Mesendoderm (in vitro differentiated cells): ENCODE measurements around the gene ASF1B. TPM values are rescaled to one million over a fixed set of nuclear protein-coding genes. Genes with fewer than 3 reads are reported as not detected.
"Not testable (repeated sequence)": the region's sequence is repeated elsewhere in the genome, so short reads cannot be mapped to it uniquely, and the experiment has no call there.

ENCODE experiments used
- DNase-seq: peaks from one replicate; pipeline ENCODE4 v3.0.0; 2013
- H2AK5ac ChIP-seq: 2 replicates; pipeline ENCODE4 v1.6.1; 2013; ENCODE audit warnings: low read length, inconsistent platforms
- H2BK120ac ChIP-seq: 2 replicates; pipeline ENCODE4 v1.6.1; 2013; ENCODE audit warnings: low read depth, mild to moderate bottlenecking, low read length, moderate library complexity, mixed read lengths
- H2BK15ac ChIP-seq: replicated peaks from 2 replicates; pipeline ENCODE4 v1.6.1; 2013; ENCODE audit warnings: low read depth, mild to moderate bottlenecking, moderate library complexity
- H2BK5ac ChIP-seq: 2 replicates; pipeline ENCODE4 v1.6.1; 2013; ENCODE audit warnings: low read length, inconsistent platforms
- H3K18ac ChIP-seq: 2 replicates; pipeline ENCODE4 v1.6.1; 2013; ENCODE audit warnings: mild to moderate bottlenecking, low read length, mixed read lengths
- H3K23ac ChIP-seq: one replicate; pipeline ENCODE4 v1.6.1; 2013; ENCODE audit warnings: low read length
- H3K27ac ChIP-seq: 2 replicates; pipeline ENCODE4 v1.5.1; 2013; ENCODE audit warnings: low read depth, mild to moderate bottlenecking, inconsistent platforms, low read length, moderate library complexity
- H3K27me3 ChIP-seq: 2 replicates; pipeline ENCODE4 v1.6.1; 2013; ENCODE audit warnings: low read length, control low read depth, mild to moderate bottlenecking, inconsistent platforms; ENCODE audit not compliant: insufficient read depth, poor library complexity
- H3K36me3 ChIP-seq: 2 replicates; pipeline ENCODE4 v1.6.1; 2013; ENCODE audit warnings: low read length, inconsistent platforms; ENCODE audit not compliant: control insufficient read depth, insufficient read depth
- H3K4ac ChIP-seq: one replicate; pipeline ENCODE4 v1.6.1; 2013; ENCODE audit warnings: low read depth, mild to moderate bottlenecking, low read length, moderate library complexity
- H3K4me1 ChIP-seq: 2 replicates; pipeline ENCODE4 v1.6.1; 2013; ENCODE audit warnings: low read depth, low read length, inconsistent platforms; ENCODE audit not compliant: control insufficient read depth
- H3K4me2 ChIP-seq: 2 replicates; pipeline ENCODE4 v1.6.1; 2013; ENCODE audit warnings: low read length
- H3K4me3 ChIP-seq: 2 replicates; pipeline ENCODE4 v1.5.1; 2013; ENCODE audit warnings: mild to moderate bottlenecking, low read length
- H3K56ac ChIP-seq: one replicate; pipeline ENCODE4 v1.6.1; 2013; ENCODE audit warnings: low read length
- H3K79me1 ChIP-seq: 2 replicates; pipeline ENCODE4 v1.6.1; 2013; ENCODE audit warnings: low read length, inconsistent platforms
- H3K79me2 ChIP-seq: 2 replicates; pipeline ENCODE4 v1.6.1; 2013; ENCODE audit warnings: mild to moderate bottlenecking, low read length; ENCODE audit not compliant: control insufficient read depth, insufficient read depth
- H3K9ac ChIP-seq: 2 replicates; pipeline ENCODE4 v1.6.1; 2013; ENCODE audit warnings: low read length, inconsistent platforms
- H4K5ac ChIP-seq: one replicate; pipeline ENCODE4 v1.6.1; 2013; ENCODE audit warnings: low read length
- H4K8ac ChIP-seq: one replicate; pipeline ENCODE4 v1.6.1; 2013; ENCODE audit warnings: low read depth, mild to moderate bottlenecking, control low read depth, low read length, moderate library complexity
- WGBS: extraction: QIAGEN DNeasy Blood & Tissue Kit; methylation state at CpG from one replicate; pipeline ENCODE4 v1.1.7; 2013; ENCODE audit warnings: low lambda C conversion rate, missing lambda C conversion rate; ENCODE audit not compliant: insufficient coverage; ENCODE audit errors: extremely low coverage; 5-methylcytosine and 5-hydroxymethylcytosine counted together
- polyA plus RNA-seq, 2 experiments: library from polyadenylated mRNA; stranded (reverse); fragments of 200-250 nt; gene quantifications; one replicate each; pipeline ENCODE4 v1.2.3, GENCODE V29; 2013

The ASF1B gene
- polyA plus RNA-seq (2013, experiment 1 of 2), result 18.8 TPM
- polyA plus RNA-seq (2013, experiment 2 of 2), result 18.1 TPM

DNA sequence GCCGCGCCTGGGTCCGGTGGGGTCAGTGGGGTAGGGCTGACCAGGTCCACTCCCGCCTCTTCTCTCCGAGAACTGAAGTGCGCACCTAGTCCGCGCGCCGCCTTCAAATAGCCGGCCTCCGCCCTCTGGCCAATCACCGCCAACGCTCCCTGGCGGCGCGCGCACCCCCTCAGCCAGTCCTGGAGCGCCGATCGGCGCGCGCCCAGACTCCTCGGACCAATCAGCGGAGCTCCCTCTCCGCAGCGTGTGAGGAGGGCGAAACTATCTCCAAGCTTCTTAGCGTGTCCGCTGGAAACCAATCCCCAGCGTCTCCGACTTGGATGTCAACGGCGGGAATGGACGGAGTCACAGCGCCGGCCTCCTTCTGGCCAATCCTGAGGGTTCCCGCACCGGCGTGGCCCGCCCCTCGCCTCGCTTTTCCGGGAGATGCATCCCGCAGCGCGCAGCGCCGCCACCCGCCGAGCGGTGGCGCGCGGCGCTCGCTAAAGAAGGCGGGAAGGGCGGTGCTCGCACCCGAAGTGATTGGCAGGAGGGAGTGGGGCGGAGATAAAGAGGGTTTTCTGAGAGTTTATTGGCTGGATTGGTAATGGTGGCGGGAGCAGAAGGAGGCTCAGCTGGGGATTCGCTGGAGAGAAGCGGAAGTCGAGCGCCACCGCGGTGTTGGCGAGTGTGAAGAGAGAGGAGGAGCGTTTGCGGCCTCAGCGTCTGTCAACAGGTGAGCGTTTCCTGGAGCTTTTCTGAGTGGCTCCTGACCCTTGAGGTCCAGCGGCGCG, at the start of gene ASF1B:
ASF1B (minus strand) TSS at position 81 of the 773 bp plus-strand sequence. CDS start 133 bp downstream, outside the sequence.
- H4K8ac ChIP-seq, result no peak within 1 kb of the TSS
- WGBS, result no CpG with 5 or more reads among the region's 78 CpGs
- peaks cover 9% of the 10 kb centered on the region for H3K79me1 ChIP-seq
- H3K4me1 ChIP-seq, result peaks cover 3% of the 10 kb centered on the region
- peak within 1 kb of the TSS; percentile 85 for H3K4me3 ChIP-seq
- peak within 1 kb of the TSS; percentile 93 for H3K27ac ChIP-seq
- peak within 1 kb of the TSS; percentile 89 for H3K4me2 ChIP-seq
- H3K79me2 ChIP-seq, result peaks cover 9% of the 10 kb centered on the region
- H2BK120ac ChIP-seq, result peak within 1 kb of the TSS; percentile 35
- H2BK15ac ChIP-seq, result no peak within 1 kb of the TSS
- H4K5ac ChIP-seq, result no peak within 1 kb of the TSS
- no peaks in the 10 kb centered on the region for H3K27me3 ChIP-seq
- peak within 1 kb of the TSS; percentile 89 for H3K18ac ChIP-seq
- peak within 1 kb of the TSS; percentile 93 for H2BK5ac ChIP-seq
- peak within 1 kb of the TSS; percentile 99 for H3K9ac ChIP-seq
- H3K23ac ChIP-seq, result no peak within 1 kb of the TSS
- peak; percentile 100 for DNase-seq
- peak within 1 kb of the TSS; percentile 87 for H3K4ac ChIP-seq
- peak within 1 kb of the TSS; percentile 100 for H3K56ac ChIP-seq
- H3K36me3 ChIP-seq, result no peaks in the 10 kb centered on the region
- H2AK5ac ChIP-seq, result no peak within 1 kb of the TSS

GRCh38 chr19:14185691-14186090, 49.3 kb upstream of the ASF1B start:
- not testable (repeated sequence) for H3K4me3 ChIP-seq, H2BK5ac ChIP-seq, H3K4me2 ChIP-seq, H4K5ac ChIP-seq, H3K27ac ChIP-seq, H3K27me3 ChIP-seq, H4K8ac ChIP-seq, H2BK15ac ChIP-seq, H3K23ac ChIP-seq, H3K4ac ChIP-seq, H3K56ac ChIP-seq, H2BK120ac ChIP-seq, H3K9ac ChIP-seq, H2AK5ac ChIP-seq, H3K36me3 ChIP-seq, H3K79me1 ChIP-seq, H3K4me1 ChIP-seq, DNase-seq, H3K18ac ChIP-seq
- peaks cover 28% of the 10 kb centered on the region for H3K79me2 ChIP-seq
- WGBS, result no CpG with 5 or more reads among the region's 1 CpG

DNA sequence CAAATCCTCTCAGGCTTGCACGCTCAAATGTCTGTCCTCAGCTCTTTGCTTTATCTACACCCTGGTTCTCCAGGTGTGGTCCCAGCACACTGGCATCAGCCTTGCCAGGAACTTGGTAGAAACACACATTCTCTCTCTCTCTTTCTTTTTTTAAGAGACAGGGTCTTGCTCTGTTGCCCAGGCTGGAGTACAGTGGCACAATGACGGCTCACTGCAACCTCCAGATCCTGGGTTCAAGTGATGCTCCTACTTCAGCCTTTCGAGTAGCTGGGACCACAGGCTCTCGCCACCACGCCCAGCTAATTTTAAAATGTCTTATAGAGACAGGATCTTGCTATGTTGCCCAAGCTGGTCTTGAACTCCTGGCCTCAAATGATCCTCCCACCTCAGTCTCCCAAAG, 48.8 kb upstream of the ASF1B start:
- Histone ChIP-seq H2BK120ac (no peak overlapping the region), H3K9ac (no peak overlapping the region), H4K8ac (no peak overlapping the region), H3K56ac (no peak overlapping the region), H4K5ac (no peak overlapping the region), H3K79me2 (peaks cover 24% of the 10 kb centered on the region), H3K27ac (no peak overlapping the region), H3K4me2 (no peak overlapping the region), H2BK15ac (no peak overlapping the region), H3K36me3 (no peaks in the 10 kb centered on the region), H3K4me3 (no peak overlapping the region), H3K79me1 (peaks cover 7% of the 10 kb centered on the region), H3K23ac (no peak overlapping the region), H3K27me3 (no peaks in the 10 kb centered on the region), H3K4ac (no peak overlapping the region), H2AK5ac (no peak overlapping the region), H3K18ac (no peak overlapping the region), H2BK5ac (no peak overlapping the region), H3K4me1 (no peaks in the 10 kb centered on the region)
- DNase-seq, result no peak
- WGBS, result no CpG with 5 or more reads among the region's 5 CpGs

- Histone ChIP-seq H2BK5ac (no peak overlapping the region), H3K27me3 (no peaks in the 10 kb centered on the region), H4K5ac (no peak overlapping the region), H3K36me3 (no peaks in the 10 kb centered on the region), H2BK120ac (no peak overlapping the region), H3K79me1 (peaks cover 7% of the 10 kb centered on the region), H3K4me1 (no peaks in the 10 kb centered on the region), H3K79me2 (peaks cover 20% of the 10 kb centered on the region), H3K18ac (no peak overlapping the region), H4K8ac (no peak overlapping the region), H3K27ac (no peak overlapping the region), H3K4ac (no peak overlapping the region), H2BK15ac (no peak overlapping the region), H3K4me3 (no peak overlapping the region), H3K9ac (no peak overlapping the region), H3K56ac (no peak overlapping the region), H3K23ac (no peak overlapping the region), H2AK5ac (no peak overlapping the region), H3K4me2 (no peak overlapping the region)
- DNase-seq, result no peak
- WGBS, result no CpG with 5 or more reads among the region's 14 CpGs
Measured at GRCh38 chr19:14183741-14184350, 47.5 kb upstream of the ASF1B start.

- no CpG with 5 or more reads among the region's 8 CpGs for WGBS
- no peak for DNase-seq
Measured at GRCh38 chr19:14182476-14182875, 46.1 kb upstream of the ASF1B start.

More at GRCh38 chr19:14182476-14182875, 46.1 kb upstream of the ASF1B start:
- Histone ChIP-seq H2AK5ac (no peak overlapping the region), H4K5ac (no peak overlapping the region), H4K8ac (no peak overlapping the region), H3K4ac (no peak overlapping the region), H3K4me3 (no peak overlapping the region), H3K9ac (no peak overlapping the region), H3K23ac (no peak overlapping the region), H3K79me1 (peaks cover 7% of the 10 kb centered on the region), H3K4me1 (no peaks in the 10 kb centered on the region), H2BK15ac (no peak overlapping the region), H3K56ac (no peak overlapping the region), H3K79me2 (peaks cover 12% of the 10 kb centered on the region), H3K27me3 (no peaks in the 10 kb centered on the region), H2BK120ac (no peak overlapping the region), H3K27ac (no peak overlapping the region), H3K18ac (no peak overlapping the region), H3K36me3 (no peaks in the 10 kb centered on the region), H3K4me2 (no peak overlapping the region), H2BK5ac (no peak overlapping the region)
